NCI-H1417 (cell line): Measurements from ENCODE around the gene FTL.
A peak's percentile ranks its signal among the peaks of the same experiment; 100 is the strongest.

ENCODE experiments used
- DNase-seq, 3 experiments: peaks; one replicate each; lab custom pipeline; 2025; lab: John Stamatoyannopoulos, UW

The FTL gene

DNA sequence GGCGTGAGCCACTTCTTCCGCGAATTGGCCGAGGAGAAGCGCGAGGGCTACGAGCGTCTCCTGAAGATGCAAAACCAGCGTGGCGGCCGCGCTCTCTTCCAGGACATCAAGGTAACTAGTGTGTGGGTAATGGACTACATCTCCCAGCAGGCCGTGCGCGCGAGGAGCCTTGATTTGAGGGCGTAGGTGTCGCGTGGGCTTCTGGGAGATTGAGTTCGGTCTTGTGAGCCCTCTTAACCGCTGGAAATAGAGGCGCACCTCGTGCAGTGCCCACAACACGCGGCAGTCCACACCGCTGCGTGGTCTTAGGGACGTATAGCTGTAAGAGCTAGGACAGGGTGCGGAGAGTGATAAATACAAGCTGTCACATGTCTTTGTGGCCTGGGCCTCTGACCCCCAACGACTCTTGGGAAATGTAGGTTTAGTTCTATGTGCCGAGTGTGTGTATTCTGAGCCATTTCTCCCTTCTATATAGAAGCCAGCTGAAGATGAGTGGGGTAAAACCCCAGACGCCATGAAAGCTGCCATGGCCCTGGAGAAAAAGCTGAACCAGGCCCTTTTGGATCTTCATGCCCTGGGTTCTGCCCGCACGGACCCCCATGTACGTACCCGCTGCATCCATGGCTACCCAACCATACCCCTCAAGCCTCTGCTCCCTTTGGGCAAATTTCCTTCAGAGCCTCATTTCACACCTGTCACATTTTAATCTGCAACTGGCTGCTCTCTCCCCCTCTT is 864 bp downstream of the FTL start:
- DNase-seq: peak; percentile 91 to 94 (median 93)

DNA sequence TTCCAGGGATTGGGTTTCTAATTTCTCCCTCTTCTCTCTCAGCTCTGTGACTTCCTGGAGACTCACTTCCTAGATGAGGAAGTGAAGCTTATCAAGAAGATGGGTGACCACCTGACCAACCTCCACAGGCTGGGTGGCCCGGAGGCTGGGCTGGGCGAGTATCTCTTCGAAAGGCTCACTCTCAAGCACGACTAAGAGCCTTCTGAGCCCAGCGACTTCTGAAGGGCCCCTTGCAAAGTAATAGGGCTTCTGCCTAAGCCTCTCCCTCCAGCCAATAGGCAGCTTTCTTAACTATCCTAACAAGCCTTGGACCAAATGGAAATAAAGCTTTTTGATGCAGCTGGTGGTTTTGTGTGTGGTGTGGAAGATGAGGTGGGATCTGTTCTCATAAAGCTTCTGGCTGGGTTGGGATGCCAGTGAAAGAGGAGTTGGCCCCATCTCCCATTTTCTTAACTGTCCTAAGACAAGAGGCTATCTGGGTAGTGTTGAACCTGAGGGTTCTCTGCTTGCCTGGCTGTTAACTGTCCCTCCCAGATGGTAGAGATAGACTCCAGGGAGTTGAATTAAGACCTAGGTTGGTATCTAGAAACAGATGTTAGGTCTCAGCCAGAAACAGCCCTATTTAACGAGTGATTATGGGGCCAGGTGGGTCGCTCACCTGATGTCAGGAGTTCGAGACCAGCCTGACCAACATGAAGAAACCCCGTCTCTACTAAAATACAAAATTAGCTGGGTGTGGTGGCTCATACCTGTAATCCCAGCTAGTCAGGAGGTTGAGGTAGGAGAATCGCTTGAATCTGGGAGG is 1.6 kb downstream of the FTL start:
- peak in 2 of 3 experiments; percentile 25 to 71 for DNase-seq

DNA sequence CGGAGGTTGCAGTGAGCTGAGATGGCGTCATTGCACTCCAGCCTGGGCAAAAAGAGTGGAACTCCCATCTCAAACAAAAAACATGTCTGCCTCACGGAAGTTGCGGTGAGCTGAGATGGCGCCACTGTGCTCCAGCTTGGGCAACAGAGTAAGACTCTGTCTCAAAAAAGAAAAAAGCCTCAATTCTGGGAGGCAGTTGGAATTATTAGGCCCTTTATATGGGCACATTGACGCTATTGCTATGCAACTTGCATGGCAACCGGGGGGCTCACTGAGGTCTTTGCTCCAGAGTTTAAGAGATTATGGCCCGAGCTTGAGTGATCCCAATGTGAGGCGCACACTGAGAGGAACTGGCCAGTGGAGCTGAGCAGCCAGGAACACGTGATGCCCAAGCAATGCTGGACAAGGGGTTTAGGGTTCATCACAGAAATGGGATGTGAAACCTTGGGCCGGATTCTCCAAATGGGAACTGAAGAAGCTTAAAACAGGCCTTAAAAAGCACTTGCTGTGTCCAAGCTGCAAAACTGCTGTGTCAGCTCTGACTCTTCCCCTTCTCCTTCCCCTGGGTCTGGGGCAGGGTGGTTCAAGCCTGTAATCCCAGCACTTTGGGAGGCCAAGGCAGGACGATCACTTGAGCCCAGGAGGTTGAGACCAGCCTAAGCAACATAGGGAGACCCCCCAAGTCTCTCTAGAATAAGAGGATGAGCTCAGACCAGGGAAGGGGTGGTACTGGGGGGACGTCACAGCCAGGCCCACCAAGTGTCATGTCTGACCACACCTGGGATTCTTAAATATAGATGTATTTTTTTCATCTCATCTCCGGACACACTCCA is 2.5 kb downstream of the FTL start:
- no peak for DNase-seq

DNA sequence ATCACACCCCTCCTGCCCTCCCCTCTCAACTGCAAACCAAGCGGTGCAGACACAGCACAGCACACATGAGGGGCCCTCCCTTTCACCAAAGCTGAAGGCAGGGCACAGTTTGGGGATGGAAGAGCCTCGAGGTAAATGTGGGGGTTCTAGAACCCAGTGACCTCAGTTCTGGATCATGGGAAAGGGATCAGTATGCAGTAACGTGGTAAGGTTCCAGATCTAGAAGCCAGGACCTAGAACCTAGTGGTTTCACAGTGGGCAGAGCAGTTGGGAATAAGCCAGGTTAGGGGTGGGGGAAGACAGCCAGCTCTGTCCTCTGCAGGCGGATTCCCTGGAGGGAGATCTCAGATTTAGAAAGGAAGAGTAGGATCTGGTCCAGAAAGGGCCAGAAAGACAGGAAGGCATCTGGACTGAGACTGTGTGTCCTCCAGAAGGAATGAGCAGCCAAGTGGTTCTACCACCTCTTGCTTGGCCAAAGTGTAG is 3.1 kb downstream of the FTL start:
- DNase-seq: no peak

DNA sequence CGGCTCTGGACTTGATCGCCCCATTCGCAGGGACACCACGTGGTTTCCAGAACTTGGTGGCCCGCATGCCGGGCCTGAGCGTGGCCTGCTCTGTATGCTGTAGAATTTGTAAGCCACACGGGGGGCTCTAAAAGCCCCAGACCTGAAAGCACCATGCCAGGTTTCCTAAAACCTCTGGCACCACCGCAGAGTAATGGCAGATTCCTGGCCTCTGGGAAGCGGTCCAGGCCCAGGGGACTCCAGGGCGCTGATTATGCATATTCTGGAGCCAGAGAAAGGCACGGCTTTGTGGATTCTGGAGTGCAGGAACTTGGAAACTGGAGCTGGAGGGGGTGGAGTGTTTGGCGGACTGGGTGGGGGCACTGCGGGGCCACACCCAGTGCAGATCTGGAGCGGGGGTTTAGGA is 3.7 kb downstream of the FTL start:
- no peak for DNase-seq

DNA sequence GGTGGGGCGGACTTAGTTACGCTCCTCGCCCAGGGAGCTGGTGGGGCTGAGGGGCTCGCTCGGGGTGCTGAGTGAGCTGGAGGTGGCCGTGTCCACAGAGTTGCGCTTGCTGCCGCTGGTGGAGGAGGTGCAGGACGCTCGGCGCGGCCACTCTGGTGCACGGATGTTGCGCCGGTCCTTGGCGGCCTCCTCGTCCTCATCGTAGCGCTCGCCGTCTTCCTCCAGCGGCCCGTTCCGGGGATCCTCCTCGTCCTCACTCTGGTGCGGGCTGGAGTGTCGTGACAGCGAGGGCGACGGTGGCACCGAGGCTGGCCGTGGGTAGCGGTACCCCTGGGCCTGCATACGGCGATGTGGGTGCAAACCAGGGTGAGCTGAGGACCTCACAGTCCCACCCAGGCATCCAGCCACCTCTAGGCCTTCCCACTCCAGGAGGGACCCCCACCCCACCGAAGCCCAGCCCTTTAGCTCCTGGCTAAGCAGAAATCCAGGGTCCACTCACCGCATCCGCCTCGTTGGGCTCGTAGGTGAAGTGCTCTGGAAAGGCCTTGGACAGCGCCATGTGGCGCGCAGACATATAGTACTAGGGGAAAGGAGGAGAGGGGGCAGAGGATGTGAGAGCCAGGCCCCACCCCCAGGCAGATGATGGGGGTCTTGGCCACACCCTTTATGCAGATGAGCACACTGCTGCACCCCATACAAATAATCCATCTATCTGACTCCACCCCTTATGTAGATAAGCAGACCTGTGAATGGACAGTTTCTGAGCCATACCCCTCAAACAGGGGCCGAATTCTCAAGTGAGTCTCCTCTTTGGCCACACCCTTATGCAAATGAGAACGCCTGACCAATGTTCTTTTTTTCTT is 4.4 kb downstream of the FTL start:
- no peak for DNase-seq

DNA sequence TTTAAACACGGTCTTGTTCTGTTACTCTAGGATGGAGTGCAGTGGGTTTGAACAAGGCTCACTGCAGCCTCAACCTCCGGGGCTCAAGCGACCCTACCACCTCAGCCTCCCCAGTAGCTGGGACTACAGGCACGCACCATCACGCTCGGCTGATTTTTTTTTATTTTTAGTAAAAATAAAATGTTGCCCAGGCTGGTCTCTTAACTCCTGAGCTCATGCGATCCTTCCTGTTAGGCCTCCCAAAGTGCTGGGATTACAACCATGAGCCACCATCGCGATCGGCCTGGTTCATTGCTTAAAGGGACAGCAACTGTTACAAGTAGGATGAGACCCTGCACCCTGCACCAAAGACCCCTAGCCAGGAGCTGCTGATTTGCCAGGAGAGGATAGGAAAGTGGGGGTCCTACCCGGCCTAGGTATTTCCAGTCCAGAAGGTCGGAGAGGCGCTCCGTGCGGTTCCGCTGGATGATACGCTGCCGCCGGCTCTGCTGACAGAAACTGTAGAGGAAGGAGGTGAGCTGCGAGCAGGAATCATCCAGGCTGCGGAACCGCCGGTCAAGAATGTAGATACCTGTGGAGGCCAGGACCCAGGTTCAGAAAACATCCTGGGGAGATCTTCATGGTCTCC is 5.1 kb downstream of the FTL start:
- no peak for DNase-seq

DNA sequence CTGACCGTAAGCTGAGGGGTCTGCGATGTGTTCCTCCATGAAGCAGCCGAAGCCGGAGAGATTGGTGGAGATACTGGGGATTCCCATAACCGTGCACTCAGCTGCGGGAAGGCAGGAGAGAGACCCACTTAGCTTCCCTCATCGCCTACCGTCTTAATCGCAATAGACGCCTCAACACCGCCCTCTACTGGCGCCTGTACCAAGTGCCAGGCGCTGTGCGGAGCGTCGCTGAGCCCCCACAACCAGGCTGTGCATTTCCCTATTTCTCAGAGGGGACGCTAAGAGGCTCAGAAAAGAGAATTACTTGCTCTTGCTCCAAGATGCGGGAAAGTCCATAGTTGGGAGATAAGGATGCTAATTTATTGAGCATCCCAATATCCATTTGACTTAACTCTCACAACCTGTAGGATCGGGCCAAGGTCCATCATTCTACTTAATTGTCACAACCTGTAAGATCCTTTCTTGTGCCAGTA is 5.8 kb downstream of the FTL start:
- peak in 2 of 3 experiments; percentile 38 to 95 for DNase-seq

DNA sequence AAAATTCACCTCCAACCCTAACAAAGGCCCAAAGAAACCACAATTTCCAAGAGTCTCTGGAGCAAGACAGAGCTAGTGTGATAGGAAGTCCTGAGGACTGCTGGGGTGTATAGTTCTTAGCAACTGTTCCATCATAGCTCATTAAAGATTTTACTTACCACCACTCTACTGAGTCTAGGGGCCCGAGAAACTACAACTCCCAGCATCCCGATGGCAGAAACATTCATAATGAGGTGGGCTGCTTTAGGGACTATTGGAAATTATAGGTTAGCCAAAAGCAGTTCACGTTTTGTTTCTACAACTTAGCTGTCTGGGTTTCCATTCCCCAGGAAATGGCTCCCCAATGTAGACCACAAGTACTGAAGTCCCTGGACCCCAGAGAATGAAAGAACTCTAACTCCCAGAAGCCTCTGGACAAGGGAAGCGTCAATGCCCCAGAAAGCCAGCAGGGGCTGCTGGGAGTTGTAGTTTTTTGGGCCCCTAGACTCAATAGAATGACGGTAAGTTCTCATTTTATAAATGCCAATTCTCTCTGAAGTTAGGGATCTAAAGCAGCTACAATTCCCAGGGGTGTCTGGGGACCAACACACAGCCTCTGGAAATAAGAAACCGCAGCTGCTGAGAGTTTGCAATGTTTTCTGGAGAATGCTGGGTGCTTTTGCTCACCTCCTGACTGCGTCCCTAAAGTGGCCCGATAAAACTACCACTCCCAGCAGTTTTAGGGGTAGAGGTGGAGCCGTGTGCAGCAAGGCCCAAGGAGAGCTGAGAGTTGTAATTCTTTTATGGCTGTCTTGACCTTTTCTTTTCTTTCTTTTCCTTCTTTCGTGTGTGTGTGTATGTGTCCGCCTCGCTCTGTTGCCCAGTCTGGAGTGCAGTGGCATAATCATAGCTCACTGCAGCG is 11.1 kb downstream of the FTL start:
- peak; percentile 18 to 65 (median 42) for DNase-seq

DNA sequence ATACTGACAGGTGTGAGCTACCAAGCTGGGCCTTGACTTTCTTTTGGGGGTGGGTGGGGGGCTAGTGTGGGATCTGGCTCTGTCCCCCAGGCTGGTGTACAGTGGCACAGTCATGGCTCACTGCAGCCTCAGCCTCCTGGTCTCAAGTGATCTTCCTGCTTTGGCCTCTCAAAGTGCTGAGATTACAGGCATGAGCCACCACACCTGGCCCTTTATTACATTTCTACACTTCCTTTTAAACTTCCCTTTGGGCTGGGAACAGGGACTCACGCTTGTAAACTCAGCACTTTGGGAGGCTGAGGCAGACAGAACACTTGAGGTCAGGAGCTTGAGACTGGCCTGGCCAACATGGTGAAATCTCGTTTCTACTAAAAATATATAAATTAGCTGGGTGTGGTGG is 12.0 kb downstream of the FTL start:
- DNase-seq: no peak

DNA sequence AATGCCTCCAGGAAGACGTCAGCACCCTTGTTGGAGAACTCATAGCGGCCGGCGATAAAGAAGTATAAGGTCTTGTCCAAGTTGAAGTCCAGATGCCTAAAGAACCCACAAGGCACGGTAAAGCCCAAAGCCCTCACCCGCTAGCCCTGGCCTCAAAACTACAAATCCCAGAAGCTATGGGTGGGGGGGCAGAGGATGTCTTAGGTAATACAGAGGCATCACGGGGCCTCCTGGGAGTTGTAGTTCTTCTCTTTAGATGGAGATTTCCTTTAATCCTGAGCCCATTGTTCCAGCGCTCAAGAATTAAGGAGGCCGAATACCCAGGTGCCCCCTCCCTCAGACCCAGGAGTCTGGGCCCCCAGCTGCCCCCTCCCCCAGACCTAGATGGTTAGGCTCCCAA is 17.2 kb downstream of the FTL start:
- no peak for DNase-seq

DNA sequence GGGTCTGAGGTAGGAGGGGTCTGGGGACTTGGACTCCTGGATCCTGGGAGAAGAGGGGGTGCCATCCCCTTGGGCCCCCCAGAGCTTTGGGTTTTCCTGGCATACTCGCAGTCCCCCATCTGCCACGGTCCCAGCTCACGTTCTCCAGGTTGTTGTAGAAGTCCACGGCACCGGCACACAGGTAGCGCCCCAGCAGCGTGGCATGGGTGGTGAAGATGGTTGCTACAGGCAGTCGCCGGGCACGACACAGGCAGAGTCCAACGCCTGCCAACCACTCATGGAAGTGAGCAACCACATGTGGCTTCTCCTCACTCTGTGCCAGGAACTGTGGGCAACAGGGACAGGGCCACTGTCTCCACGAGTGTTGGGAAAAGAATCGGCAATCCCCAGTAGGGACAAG is 20.6 kb downstream of the FTL start:
- no peak for DNase-seq

DNA sequence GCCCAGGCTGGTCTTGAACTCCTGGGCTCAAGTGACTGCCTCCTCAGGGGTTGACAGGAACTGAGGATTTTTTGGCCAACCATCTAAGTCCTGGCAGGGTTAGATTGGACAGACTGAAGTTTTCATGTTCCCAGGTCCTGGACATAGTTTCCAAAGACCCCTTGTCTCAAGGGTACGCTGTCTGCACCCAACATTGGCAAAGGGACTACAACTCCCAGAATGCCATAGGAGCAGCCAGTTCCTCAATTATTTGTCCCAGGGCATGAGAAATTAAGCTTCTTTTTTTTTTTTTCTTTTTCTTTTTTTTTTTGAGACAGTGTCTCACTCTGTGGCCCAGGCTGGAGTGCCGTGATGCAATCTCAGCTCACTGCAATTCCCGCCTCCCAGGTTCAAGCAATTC is 21.1 kb downstream of the FTL start:
- no peak for DNase-seq

DNA sequence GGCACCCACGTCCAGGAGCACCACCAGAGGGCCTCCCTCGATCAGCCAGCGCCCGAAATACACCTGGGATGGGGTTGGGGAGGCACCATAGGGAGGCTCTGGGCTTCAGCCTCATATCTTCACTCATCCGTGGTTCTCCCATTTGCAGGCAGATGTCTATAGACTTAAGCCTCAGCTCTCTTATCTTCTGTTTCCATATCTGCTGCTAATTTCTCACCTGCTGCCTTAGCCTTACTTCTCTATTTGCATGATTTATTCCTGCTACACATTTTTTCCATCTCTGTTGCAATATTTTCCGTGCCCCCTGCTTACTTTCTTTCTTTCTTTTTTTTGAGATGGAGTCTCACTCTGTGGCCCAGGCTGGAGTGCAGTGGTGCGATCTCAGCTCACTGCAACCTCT is 22.2 kb downstream of the FTL start:
- no peak for DNase-seq

DNA sequence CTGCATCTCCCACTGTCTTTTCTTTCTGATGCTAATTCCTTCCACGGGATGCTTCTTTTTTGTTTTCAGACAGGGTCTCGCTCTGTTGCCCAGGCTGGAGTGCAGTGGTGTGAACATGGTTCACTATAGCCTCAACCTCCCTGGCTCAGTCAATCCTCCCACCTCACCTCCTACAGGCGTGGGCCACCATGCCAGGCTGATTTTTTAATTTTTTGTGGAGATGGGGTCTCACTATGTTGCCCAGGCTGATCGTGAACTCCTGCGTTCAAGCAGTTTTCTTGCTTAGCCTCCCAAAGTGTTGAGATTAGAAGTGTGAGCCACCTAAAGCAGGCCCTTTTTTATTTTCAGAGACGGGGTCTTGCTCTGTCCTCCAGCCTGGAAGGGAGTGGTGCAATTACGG is 23.2 kb downstream of the FTL start:
- no peak for DNase-seq

DNA sequence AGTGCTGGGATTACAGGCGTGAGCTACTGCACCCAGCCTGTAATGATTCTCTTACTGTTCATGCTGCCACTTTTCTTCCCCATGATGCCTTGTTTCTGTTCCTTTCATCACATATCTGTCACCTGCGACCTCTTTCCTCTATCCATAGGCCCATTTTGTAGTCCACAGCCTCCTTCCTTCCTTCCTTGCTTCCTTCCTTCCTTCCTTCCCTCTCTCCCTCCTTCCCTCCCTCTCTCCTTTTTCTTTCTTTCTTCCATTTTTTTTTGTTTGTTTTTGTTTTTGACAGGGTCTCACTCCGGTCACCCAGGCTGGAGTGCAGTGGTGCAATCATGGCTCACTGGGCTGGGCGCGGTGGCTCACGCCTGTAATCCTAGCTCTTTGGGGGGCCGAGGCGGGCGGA is 23.8 kb downstream of the FTL start:
- no peak for DNase-seq

DNA sequence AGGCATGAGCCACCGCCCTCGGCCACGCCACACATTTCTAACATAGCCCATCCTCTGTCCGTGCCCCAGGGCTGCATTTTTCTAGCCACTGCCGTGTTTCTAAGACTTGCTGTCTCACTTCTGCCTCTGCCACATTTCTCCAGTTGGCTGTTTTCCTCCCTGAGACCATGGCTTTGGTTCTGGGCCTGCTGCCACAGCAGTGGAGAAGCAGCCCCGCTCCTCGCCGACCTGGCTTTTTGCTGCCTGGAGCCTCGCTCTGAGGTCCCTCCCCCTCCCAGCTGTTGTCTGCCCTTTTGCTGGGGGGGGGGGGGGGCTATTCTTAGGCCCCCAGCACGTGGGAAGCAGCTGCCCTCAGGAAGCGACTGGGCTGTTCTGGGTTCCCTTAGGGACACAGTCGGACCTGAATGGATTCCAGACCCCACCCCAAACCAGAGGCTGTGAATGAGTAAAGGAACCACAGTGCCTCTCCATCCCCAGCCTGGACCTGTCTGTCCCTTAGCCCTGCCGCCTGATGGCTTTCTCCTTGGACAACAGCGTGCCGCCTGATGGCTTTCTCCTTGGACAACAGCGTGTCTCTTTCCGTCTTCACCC is 24.7 kb downstream of the FTL start:
- no peak for DNase-seq

DNA sequence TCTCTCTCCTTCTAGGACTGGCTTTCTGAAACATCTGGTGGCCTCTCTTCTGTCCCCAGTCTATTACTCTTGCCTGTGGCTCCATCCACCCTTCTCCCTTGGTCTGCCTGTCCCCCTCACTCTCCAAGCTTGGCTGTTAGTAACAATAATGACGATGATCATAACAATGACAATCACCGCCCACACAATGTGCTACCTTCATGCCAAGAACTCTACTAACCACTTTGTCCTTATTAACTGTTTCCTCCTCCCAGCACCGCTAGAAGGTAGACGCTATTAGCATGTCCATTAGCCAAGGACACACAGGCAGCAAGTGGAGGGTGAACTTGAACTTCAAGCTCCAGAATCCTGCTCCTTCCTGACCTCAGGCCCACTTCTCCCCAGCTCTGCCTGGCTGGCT is 25.3 kb downstream of the FTL start:
- no peak for DNase-seq

DNA sequence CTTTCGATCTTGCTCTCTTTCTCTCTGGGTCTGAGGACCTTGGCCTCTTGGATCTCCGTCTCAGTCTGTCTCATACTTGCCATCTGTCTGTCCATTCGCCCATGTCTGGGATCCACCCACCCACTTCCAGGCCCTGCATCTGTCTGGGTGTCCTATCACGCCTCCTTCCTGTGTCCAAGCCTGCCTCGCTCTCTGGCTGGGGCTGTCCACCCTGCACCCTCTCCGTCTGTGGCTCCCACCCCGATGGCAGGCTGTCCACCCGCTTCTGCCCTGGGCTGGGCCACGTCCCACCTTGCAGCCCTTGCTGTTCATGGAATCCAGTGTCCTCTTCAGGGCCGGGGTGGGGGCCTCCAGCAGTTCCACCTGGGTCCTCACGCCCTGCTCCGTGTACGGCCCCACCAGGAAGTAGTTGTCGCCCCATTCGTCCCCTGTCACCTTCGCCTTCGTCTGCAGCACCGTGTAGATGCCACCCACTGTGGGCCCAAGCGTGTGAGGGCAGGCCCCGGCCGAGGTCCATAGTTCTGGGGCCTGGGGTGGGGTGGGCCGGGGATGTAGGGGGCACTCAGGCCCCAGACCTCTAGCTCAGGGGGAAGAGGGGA is 26.0 kb downstream of the FTL start:
- no peak for DNase-seq
